Panc1 (cell line): ENCODE measurements around the gene MAP2K6. TPM values are rescaled to one million over a fixed set of nuclear protein-coding genes. Genes with fewer than 3 reads are reported as not detected.
A peak's percentile ranks its signal among the peaks of the same experiment; 100 is the strongest.

Experiments used
- ATAC-seq: fragments of 200-7000 bp; cut with Tn5 transposase; 2 replicates; pipeline ENCODE4 v1.9.1; 2020; ENCODE audit warnings: mild to moderate bottlenecking, moderate library complexity
- Bru-seq: library from RNA; stranded (reverse); fragments of 400-500 nt; gene quantifications from one replicate; lab custom pipeline; 2021; lab: Mats Ljungman, UMichigan
- BruChase-seq, 2 experiments: library from RNA; stranded (reverse); fragments of 400-500 nt; gene quantifications; one replicate each; lab custom pipeline; 2021; lab: Mats Ljungman, UMichigan
- BruUV-seq: library from RNA; stranded (reverse); fragments of 400-500 nt; replicated peaks from 2 replicates; lab custom pipeline; 2021; lab: Mats Ljungman, UMichigan
- CTCF ChIA-PET: fragments of 300-600 bp; sonication (Branson Sonifier 250); formaldehyde crosslinking; loops from one replicate; lab custom pipeline; 2022; ENCODE audit warnings: antibody characterized with exemption; lab: Charles Lee
- POLR2A ChIA-PET: fragments of 300-600 bp; sonication (Branson Sonifier 250); formaldehyde crosslinking; loops from one replicate; lab custom pipeline; 2022; ENCODE audit warnings: antibody characterized with exemption; lab: Charles Lee
- DNase-seq: peaks from one replicate; pipeline ENCODE4 v3.0.0-alpha.2; 2010; ENCODE audit warnings: low read depth, low spot score
- H3K27ac ChIP-seq: 2 replicates; pipeline ENCODE4 v1.5.1; 2011; ENCODE audit warnings: mild to moderate bottlenecking, low read length, inconsistent platforms
- H3K27me3 ChIP-seq: fragments of 200-500 bp; sonication (Bioruptor generic); 2 replicates; pipeline ENCODE4 v1.6.0; 2014; ENCODE audit warnings: low read length, inconsistent platforms; ENCODE audit not compliant: control insufficient read depth, insufficient read depth
- H3K36me3 ChIP-seq: fragments of 200-500 bp; sonication (Bioruptor generic); 2 replicates; pipeline ENCODE4 v1.5.1; 2014; ENCODE audit warnings: inconsistent platforms, mild to moderate bottlenecking, low read length, moderate library complexity; ENCODE audit not compliant: control insufficient read depth, insufficient read depth
- H3K4me1 ChIP-seq: 2 replicates; pipeline ENCODE4 v1.5.1; 2011; ENCODE audit warnings: inconsistent platforms, mild to moderate bottlenecking, low read length, moderate library complexity; ENCODE audit not compliant: control insufficient read depth, insufficient read depth
- H3K4me3 ChIP-seq, 2 experiments: 2 replicates each; pipeline ENCODE4 v1.5.1; 2011 to 2012; ENCODE audit warnings: low read depth in 2 of 2, low read length in 2 of 2, mild to moderate bottlenecking in 2 of 2, inconsistent platforms in 1 of 2, moderate library complexity in 1 of 2
- H3K9me3 ChIP-seq: fragments of 200-500 bp; sonication (Bioruptor generic); 2 replicates; pipeline ENCODE4 v1.5.1; 2014; ENCODE audit warnings: low read depth, mild to moderate bottlenecking, inconsistent platforms, low read length, moderate library complexity; ENCODE audit not compliant: control insufficient read depth, insufficient read depth
- CTCF ChIP-seq: fragments of 450-650 bp; IDR thresholded peaks from 2 replicates; pipeline ENCODE4 v1.5.1; 2017; ENCODE audit warnings: mild to moderate bottlenecking
- POLR2AphosphoS5 ChIP-seq: IDR thresholded peaks from 2 replicates; pipeline ENCODE4 v1.6.1; 2012; ENCODE audit warnings: mild to moderate bottlenecking, low read depth, low read length, moderate library complexity
- REST ChIP-seq, 2 experiments: IDR thresholded peaks; 2 replicates each; pipeline ENCODE4 v1.6.1; 2011 to 2012; ENCODE audit warnings: low read depth in 2 of 2, control low read depth in 1 of 2, low read length in 1 of 2, mild to moderate bottlenecking in 1 of 2, moderate library complexity in 1 of 2; ENCODE audit not compliant: insufficient read depth in 1 of 2
- SIN3A ChIP-seq: IDR thresholded peaks from 2 replicates; pipeline ENCODE4 v1.6.1; 2012; ENCODE audit warnings: low read depth, mild to moderate bottlenecking, low read length, moderate library complexity, borderline replicate concordance; ENCODE audit not compliant: insufficient read depth
- TCF7L2 ChIP-seq: IDR thresholded peaks from 2 replicates; pipeline ENCODE4 v1.6.1; 2011; ENCODE audit warnings: mild to moderate bottlenecking, low read depth, low read length, inconsistent platforms
- in situ Hi-C: cut with HindIII; loops from 2 replicates; pipeline ENCODE4 v1.10.0; 2016; ENCODE audit warnings: low sequenced_read_pairs, low pct_unique_long_range_greater_than_20kb
- intact Hi-C: fragments of 100-400 bp; cut with micrococcal nuclease; formaldehyde crosslinking; loops from one replicate; pipeline ENCODE4 v1.10.0; 2022; ENCODE audit not compliant: unreplicated experiment
- long read RNA-seq: library from polyadenylated mRNA; unstranded; transcript quantifications from one replicate; pipeline ENCODE4 v2.0.0, GENCODE V29; 2021; ENCODE audit not compliant: unreplicated experiment
- polyA plus RNA-seq: library from polyadenylated mRNA; unstranded; fragments of >200 nt; gene quantifications from one replicate; pipeline ENCODE4 v1.2.1, GENCODE V29; 2012; ENCODE audit warnings: missing spikeins; ENCODE audit not compliant: insufficient read length
- total RNA-seq: library from RNA; stranded (reverse); gene quantifications from one replicate; pipeline ENCODE4 v1.2.1, GENCODE V29; 2021; ENCODE audit not compliant: unreplicated experiment

The MAP2K6 gene
- 11.8 TPM for total RNA-seq
- polyA plus RNA-seq = 19.5 TPM
- Bru-seq, nascent RNA = percentile 58 among the genes with signal in this experiment
- percentile 53 among the genes with signal in this experiment for BruChase-seq, experiment 1, labeled RNA remaining after a 2-hour chase
- BruChase-seq, experiment 2, labeled RNA remaining after a 6-hour chase = percentile 57 among the genes with signal in this experiment
- long read RNA-seq, full-length matches to known transcripts = 1 of 11 reads
- long read RNA-seq, partial matches to known transcripts = 1 of 11 reads
- long read RNA-seq, other reads (novel, unspliced or antisense) = 9 of 11 reads

- H3K36me3 ChIP-seq = no peaks in the 10 kb centered on the region
- peak within 1 kb of the TSS; percentile 78 for H3K27ac ChIP-seq
- BruUV-seq = no TSS peak
- H3K27me3 ChIP-seq = no peaks in the 10 kb centered on the region
- intact Hi-C loops (no loop called here), in situ Hi-C loops (no loop called here)
- POLR2A ChIA-PET = no interaction called here
- H3K4me3 ChIP-seq = peak within 1 kb of the TSS; percentile 59 to 75
- CTCF ChIA-PET = interaction anchor here (0.5 to 1.1 kb wide), 2 partner anchors 18 to 19 kb away, joined by 3 to 6 read pairs; no protein-coding TSS in a partner anchor
- peaks cover 26% of the 10 kb centered on the region for H3K4me1 ChIP-seq
- TF ChIP-seq REST (IDR thresholded peaks at IDR 0.05; ENCODE audit: insufficient read depth in 1 of 2, low read depth in 2 of 2, low read length in 1 of 2) = no peak
- no peak for TF ChIP-seq CTCF
- TF ChIP-seq POLR2AphosphoS5 = no peak
- TF ChIP-seq TCF7L2 = peak; percentile 41; the same call in 1 of the 2 replicates
- TF ChIP-seq SIN3A = no peak
- DNase-seq = peak; percentile 24
- no peaks in the 10 kb centered on the region for H3K9me3 ChIP-seq
- peak; percentile 100 for ATAC-seq
These were observed at the start of gene MAP2K6 for GRCh38 chr17:69414408-69415274. MAP2K6 (plus strand) TSS chr17:69414697; CDS start chr17:69414985, 288 bp downstream.

GRCh38 chr17:69367298-69367697 is 47.2 kb upstream of the MAP2K6 start:
- ATAC-seq (no peak), DNase-seq (no peak)
- no peaks in the 10 kb centered on the region for H3K36me3 ChIP-seq
- in situ Hi-C loops (no loop called here), intact Hi-C loops (no loop called here)
- H3K4me1 ChIP-seq = no peaks in the 10 kb centered on the region
- BruUV-seq = no TSS peak
- H3K27me3 ChIP-seq = no peaks in the 10 kb centered on the region
- TF ChIP-seq SIN3A = no peak
- no peak for TF ChIP-seq POLR2AphosphoS5
- TF ChIP-seq REST (IDR thresholded peaks at IDR 0.05; ENCODE audit: insufficient read depth in 1 of 2, low read depth in 2 of 2, low read length in 1 of 2) = no peak
- TF ChIP-seq CTCF = no peak
- no peak for TF ChIP-seq TCF7L2
- ChIA-PET POLR2A (interaction anchor here (0.6 kb wide), 1 partner anchor 28 kb away, joined by 6 read pairs; no protein-coding TSS in a partner anchor), CTCF (no interaction called here)
- H3K4me3 ChIP-seq = no peak overlapping the region
- H3K9me3 ChIP-seq = no peaks in the 10 kb centered on the region
- no peak overlapping the region for H3K27ac ChIP-seq
